Tongue (tissue), 2 donors: ENCODE data around the gene RUNX3. TPM values are rescaled to one million over a fixed set of nuclear protein-coding genes. Genes with fewer than 3 reads are reported as not detected.

Source experiments
- DNase-seq: peaks from one replicate; pipeline ENCODE4 v3.0.0-alpha.2; 2015
- total RNA-seq: library from RNA; depleted of rRNA; stranded (reverse); fragments of >200 nt; gene quantifications from one replicate; pipeline ENCODE4 v1.2.3, GENCODE V29; 2014

RUNX3 gene
- total RNA-seq, 1 donor from 2014 or later = 0.62 TPM

GRCh38 chr1:24928689-24929397 is 1.2 kb downstream of the RUNX3 start:
- DNase-seq = peak; percentile 30

DNA sequence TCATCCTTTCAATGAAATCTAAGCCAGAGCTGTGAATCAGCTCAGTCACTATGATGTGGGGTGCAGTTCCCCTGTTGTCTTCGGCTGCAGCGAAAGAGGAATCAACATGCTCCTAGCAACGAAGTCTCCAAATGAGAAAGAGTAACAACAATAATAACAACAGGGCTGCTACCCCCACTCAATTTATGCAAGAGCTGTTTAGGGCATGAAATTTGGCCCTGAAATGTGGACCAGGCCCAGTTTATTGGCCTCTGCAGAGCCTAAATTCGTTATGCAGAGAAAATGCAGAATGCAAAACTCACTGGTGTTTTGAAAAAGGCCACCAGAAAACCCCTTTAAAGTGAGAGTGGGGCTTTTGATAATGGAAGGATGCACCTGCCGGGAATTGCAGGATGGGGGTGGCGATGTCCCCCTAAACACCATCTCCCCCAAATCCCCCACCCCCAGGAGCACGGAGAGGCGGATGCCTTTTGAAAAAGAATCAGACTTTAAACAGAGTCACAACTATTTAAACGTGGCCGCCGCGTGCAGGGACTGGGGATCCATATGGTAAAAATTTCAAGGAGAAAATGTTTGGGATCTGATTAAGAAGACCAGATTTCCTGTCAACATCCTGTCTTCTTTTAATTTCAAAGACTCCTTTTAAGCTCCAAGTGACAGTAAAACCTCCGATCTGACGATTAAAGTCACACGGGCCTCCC is 1.9 kb downstream of the RUNX3 start:
- peak; percentile 35 for DNase-seq

DNA sequence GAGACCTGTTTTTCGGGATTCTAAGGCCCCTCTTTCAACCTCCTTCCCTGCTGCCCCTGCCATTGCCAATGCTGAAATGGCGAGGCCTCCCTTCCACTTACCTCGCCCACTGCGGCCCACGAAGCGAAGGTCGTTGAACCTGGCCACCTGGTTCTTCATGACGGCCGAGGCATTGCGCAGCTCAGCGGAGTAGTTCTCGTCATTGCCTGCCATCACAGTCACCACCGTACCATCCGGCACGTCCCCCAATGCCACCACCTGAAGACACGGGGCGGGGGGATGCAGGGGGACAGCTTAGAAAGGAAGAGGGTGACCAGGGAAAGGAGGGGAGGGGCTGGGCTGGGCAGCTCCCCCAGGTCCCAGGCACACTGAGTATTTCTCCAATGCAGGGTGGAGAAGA is 2.6 kb downstream of the RUNX3 start:
- no peak for DNase-seq

DNA sequence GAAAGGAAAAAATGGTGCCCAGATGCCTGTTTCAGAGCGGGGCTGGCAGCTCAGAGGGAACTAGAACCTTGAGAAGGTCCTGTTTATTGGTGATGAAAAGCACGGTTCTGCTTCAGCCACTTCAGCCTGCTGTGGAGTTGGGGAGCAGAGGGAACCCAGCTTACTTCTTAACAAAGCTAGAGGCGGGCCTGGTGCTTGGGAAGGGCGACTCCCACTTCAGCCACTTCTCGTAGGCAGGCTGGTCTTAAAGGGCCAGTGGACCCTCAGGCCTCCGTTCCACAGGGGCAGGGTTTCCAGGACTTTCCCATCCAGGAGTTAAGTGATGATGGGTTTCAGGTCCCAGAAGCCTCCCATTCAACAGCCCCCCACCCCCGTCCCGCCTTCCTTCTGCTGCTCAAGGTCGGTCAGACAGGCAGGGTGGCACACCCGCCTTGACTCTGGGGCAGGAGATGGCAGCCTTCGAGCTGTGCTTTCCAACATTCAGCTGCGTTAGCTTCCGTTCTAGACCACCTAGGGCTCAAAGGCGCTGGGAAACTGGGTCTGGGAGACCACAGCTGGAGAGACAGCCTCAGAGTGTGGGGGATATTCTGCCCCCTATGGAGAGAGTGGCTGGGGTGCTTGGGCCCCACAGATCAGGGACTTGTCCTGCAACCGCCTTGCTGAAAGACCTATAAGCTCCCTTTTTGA is 3.4 kb downstream of the RUNX3 start:
- DNase-seq = peak; percentile 29

DNA sequence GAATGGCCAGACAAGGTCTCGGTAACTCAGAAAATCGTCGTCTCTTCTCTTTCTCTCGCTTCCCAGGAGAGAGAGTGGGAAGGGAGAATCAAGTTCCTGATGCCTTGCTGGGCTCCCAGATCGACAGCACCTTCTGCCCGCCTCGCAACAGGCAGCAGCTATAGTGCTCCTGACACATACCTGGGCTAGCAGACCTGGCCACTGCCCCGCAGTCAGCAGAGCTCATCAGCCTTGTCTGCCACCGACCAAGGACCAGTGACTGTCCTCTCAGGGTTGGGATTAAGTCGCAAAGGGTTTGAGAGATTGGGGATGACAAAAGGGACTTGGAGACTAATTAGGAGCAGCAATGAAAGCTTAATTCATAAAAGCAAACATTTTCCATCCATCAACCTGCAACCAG is 4.1 kb downstream of the RUNX3 start:
- no peak for DNase-seq

GRCh38 chr1:24925082-24925779 is 4.8 kb downstream of the RUNX3 start:
- DNase-seq = no peak

DNA sequence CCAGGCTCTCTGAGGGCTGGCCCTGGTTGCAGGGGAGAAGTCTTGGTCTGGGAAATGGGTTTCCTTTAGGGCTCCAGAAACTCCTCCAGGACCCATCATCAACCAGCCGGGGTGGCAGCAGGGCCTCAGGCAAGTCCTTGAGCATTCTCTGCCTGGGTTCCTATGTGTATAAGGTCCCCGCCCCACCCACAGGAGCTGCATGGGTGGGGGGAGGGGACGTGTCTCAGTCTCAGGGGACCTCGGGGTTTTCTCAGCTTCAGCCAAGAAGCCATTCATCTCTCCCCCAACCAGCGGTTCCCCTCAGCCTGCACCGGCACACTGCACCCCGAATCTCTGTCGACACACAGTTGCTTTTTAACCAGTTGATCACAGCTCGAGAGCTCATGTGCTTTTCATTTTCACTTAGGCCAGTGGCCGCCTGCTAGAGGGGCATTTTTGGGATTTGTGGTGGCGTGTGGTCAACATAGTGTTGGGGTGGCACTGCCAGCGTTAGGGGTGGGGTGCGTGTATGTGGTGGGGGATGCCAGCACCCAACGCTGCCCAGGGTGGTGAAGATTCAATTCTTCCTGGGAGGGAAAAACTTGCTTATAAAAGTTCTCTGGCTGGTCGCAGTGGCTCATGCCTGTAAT is 6.5 kb downstream of the RUNX3 start:
- no peak for DNase-seq

DNA sequence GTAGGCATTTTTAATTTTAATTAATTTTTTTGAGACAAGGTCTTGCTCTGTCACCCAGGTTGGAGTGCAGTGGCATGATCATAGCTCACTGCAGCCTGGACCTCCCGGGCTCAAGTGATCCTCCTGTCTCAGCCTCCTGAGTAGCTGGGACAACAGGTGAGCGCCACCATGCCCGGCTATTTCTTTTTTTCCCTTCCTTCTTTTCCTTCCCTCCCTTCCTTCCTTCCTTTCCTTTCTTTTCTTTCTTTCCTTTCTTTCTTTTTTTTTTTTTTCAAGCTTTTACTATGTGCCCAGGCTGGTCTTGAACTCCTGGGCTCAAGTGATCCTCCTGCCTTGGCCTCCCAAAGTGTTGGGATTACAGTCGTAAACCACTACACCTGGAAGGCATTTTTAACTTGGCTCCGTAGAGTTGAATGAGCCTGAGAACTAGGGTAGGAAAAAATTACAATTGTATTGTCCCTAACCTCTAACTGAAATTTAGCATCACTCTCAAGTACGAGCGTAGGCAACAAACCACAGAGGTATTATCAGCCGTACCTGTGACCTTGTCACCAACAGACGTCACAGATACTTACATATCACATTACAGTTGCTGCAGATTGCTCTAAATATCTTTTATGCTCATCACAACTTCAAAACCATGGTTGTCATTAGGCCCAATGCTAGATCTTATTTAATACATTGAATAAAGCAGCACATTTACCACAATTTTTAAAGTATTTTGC is 8.0 kb downstream of the RUNX3 start:
- DNase-seq = no peak

DNA sequence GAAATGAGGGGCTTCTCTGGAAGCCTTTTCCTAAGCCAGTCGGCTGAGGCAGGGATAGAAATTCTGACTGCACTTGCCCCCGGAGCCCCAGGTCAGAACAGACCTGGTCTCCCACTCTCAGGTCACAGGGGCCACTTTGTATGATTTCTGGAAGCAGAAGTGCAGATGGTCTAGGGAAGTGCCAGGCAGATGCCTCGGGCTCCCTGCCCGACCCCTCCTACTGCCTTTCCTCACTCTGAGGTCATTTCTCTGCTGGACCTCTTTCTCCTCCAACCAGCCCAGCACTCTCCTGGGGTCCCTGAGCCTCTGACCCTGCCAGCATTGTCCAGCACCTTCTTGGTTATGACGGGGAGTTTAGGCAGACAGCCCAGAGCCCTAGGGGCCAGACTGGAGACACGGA is 8.7 kb downstream of the RUNX3 start:
- no peak for DNase-seq

GRCh38 chr1:24920533-24920925 is 9.5 kb downstream of the RUNX3 start:
- no peak for DNase-seq

GRCh38 chr1:24919791-24920532 is 10.1 kb downstream of the RUNX3 start:
- DNase-seq = peak; percentile 48

- DNase-seq = no peak
These were observed 11.0 kb downstream of the RUNX3 start for GRCh38 chr1:24918995-24919605.

- DNase-seq = no peak
These were observed 11.7 kb downstream of the RUNX3 start for GRCh38 chr1:24918370-24918769.

DNA sequence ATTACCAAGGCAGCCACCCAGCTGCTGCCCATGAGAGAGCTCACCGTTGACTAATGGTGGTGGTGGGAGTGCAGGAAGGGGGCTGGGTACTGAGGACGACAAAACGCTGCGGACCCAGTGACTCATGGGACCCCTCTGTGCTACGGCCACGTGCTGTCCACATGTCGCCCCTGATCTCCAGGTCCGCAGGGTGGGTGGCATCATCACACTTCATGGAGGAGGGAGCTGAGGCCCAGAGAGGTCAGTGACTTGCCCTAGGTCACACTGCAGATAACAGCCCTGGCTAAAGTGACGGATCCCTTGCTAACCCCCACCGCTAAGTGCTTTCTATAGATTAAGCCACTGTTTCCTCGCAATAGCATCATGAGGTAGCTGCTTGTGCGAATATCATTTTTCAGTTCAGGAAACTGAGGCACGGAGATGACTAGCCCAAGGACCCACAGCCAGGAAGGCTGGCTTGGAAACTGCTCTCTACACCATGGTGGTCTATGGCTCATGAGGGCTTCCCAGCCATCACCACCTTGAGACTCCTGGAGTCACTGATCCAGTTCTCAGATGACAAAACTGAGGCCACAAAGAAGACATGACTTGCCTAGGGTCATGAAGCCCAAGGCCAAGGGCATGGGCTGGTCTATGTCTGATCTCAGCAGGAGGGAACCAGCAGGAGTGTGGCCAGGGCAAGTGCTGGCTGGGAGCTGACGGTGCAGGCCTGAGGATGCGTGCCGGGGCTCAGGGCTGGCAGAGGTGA is 12.6 kb downstream of the RUNX3 start:
- DNase-seq = no peak

- DNase-seq = no peak
These were observed 14.1 kb downstream of the RUNX3 start for GRCh38 chr1:24915816-24916602.

- peak; percentile 36 for DNase-seq
These were observed 15.6 kb downstream of the RUNX3 start for GRCh38 chr1:24914226-24915069.

DNA sequence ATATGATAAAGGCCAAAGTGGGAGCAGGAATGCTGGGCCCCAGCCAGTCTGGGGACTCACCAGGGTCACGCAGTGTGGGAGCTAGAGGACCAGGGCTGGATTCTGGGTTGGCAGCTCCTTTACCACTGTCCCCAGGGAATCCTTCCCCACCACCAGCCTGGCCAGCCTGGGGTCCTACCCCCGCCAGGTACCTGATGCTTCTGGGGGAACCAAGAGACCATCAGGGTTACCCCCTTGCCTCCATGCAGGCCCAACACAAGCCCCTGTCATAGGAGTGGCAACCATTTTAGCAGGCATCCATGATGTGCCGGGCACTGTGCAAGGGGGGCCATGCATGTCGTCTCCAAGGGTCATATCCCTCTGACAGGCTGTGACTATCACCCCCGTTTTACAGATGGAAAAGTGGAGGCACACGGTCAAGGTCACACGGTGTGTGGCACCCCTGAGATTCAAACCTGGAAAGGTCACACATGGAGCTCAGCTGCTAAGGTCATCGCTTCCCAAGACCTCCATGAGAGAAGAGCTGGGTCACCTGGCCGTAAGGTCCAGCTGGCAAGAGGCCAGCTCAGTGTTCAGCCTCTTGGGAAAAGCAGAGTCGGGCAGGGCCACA is 16.4 kb downstream of the RUNX3 start:
- DNase-seq = no peak

GRCh38 chr1:24913274-24913604 is 16.8 kb downstream of the RUNX3 start:
- no peak for DNase-seq
